Measurements from ENCODE around the gene MED19.

The MED19 gene

GRCh38 chr11:57656885-57657193, 55.2 kb downstream of the MED19 start:
- TF ChIP-seq CTCF (IDR thresholded peaks at IDR 0.05), result no peak

All from LNCAP (cell line).